Measurements from ENCODE around the gene ASB3.
"Not testable (repeated sequence)": the region's sequence is repeated elsewhere in the genome, so short reads cannot be mapped to it uniquely, and the experiment has no call there.

Gene ASB3

DNA sequence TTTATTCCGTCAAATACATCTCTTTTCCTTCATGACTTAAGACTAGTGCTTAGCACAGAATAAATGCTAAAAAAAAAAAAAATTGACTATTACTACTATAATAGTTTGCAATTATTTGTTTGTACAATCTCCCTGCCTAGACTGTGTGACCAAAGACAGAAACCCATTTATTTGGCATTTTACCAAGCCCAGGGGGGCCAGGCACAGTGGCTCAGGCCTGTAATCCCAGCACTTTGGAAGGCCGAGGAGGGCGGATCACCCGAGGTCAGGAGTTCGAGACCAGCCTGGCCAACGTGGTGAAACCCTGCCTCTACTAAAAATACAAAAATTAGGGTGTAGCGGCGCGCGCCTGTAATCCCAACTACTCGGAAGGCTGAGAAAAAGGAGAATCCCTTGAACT is 1.4 kb downstream of the ASB3 start:
- DNase-seq (ENCODE audit: low read depth) = no peak

DNA sequence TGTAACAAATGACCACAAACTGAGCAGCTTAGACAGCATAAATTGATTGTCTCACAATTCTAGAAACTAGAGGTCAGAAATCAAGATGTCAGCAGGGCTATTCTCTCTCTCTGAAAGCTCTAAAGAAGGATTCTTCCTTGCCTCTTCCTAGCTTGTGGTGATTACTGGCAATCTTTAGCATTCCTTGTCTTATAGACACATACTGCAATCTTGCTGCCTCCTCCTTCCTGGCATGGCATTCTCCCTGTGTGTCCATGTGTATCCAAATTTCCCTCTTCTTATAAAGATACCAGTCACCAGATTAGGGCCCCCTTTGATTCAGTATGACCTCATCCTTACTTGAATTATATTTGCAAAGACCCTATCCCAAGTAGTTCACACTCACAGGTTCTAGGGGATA is 2.3 kb downstream of the ASB3 start:
- DNase-seq (ENCODE audit: low read depth) = peak; percentile 10

GRCh38 chr2:53782676-53783075 is 4.1 kb downstream of the ASB3 start:
- no peak for DNase-seq (ENCODE audit: low read depth)

- DNase-seq (ENCODE audit: low read depth) = no peak
Measured at GRCh38 chr2:53780056-53780455, 6.7 kb downstream of the ASB3 start.

DNA sequence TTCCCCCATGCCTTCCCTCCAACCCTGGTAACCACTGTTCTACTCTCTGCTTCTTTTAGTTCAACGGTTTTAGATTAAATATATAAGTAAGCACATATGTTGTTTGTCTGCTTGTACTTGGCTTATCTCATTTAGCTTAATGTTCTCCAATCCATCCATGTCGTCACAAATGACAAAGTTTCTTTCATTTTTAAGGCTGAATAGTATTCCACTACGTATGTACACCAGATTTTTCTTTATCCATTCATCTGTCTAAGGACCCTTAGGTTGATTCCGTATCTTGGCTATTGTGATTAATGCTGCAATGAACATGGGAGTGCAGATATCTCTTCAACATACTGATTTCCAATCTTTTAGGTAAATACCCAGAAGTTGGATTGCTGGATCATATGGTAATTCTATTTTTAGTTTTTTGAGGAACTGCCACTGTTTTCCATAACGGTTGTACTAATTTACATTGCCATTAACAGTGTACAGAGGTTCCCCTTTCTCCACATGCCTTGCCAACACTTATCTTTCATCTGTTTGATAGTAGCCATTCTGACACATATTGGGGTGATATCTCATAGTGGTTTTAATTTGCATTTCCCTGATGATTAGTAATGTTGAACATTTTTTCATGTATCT is 8.1 kb downstream of the ASB3 start:
- DNase-seq (ENCODE audit: low read depth) = no peak

DNA sequence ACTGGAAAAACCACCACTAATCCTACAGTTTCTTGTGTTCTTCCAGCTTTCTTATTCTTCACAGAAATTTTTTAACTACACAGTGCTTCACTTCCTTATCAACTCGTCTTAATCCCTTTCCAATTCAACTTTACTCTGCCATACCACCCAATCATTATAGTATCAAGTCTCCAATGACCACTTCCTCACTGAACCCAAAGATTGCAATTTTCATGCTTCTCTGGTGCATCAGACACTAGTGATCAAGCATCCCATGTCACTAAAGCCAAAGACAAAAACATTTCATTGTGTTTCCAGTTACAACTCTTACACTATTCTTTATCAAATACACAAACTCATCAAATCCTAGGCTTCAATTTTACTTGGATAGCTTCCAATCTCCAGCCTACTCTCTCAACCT is 9.6 kb downstream of the ASB3 start:
- DNase-seq (ENCODE audit: low read depth) = no peak

DNA sequence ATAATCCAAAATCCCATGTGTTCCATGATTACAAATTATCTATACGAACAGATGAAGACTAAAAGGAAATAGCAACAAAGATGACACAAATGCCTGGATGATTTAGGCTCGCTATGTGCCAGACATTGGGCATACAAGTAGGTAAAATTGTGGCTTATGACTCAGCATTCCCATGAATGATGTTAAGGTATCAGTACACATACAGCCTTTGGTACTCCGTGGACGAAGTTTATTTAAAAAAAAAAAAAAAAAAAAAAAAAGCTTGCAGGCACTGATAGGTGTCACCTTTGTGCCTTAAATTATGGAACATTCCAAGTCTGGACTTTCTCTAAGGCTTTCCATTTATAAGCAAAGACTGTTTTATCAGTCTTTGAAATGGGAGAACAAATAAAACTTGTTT is 16.5 kb downstream of the ASB3 start:
- DNase-seq (ENCODE audit: low read depth) = no peak

- no peak for DNase-seq (ENCODE audit: low read depth)
Measured at GRCh38 chr2:53769318-53769945, 17.3 kb downstream of the ASB3 start.

DNA sequence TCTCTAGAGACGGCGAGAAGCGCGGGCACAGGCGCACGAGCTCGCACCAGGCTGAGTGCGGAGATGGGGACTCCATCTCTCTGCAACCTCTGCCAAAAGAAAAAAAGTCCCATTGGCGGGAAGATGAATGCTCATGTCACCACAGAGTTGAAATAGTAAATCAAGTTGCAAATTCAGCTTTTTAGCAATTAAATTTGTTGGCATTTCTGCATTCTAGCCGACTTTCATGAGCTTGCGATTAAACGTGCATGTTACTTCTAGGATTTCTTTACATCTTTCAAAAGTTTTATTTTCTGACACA is 18.6 kb downstream of the ASB3 start:
- DNase-seq (ENCODE audit: low read depth) = no peak

DNA sequence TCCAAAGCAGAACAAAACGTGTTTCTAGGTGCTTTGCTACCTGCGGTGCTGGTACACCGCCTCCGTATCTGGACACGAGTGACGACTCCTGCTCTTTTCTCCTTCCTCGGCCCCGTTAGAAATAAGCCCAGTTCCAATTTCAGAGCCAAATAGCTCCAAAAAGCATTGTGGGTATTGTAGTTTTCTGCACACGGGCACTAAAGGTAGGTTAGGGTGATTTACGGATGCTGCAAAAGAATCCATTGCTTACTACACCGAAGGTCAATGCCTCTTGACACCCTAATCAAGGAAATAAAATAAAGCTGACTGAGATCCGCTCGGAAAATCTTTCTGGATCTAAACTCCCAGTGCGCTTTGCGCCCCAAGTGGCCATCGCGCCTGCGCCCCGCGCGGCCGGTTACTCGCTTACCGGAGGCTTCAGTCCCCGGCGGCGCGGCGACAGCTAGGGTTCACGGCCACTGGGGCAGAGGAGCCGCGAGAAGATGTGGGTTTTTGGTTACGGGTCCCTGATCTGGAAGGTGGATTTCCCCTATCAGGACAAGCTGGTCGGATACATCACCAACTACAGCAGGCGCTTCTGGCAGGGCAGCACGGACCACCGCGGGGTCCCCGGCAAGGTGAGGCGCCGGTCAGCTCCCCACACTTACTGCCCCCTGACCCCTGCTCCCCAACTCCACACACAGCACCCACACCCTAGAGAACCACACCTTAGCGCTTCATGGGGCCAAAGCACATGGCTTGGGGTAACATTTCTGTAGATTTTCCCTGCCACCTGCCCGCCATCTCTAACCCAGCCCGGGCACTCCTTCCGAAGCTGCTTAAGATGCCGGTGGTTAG is 19.1 kb downstream of the ASB3 start, which contains the start of gene CHAC2:
Gene CHAC2, plus strand, starts transcription at position 400 of the 837 bp plus-strand sequence. Its CDS starts 83 bp downstream, at position 483.
- peak; percentile 89 for DNase-seq (ENCODE audit: low read depth)

DNA sequence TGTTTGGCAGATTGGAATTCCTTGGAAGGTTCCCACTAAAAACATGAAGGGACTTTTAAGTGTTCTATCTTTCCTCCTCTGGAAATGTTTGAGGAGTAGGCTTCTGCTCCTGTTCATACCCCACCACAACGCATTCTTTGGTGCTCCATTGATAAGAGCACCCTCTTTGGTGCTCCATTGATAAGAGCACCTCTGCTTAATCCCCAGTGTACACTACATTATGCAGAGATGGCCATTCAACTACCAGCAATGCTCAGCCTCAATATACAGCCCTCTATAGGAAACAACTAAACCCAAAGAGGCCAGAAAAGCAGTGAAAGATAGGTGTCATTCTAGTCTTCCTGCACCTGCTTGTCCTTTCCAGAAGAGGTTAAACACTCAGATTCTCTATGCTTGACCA is 21.0 kb downstream of the ASB3 start:
- DNase-seq (ENCODE audit: low read depth) = no peak

- DNase-seq (ENCODE audit: low read depth) = not testable (repeated sequence)
Measured at GRCh38 chr2:53757206-53757605, 29.5 kb downstream of the ASB3 start.

DNA sequence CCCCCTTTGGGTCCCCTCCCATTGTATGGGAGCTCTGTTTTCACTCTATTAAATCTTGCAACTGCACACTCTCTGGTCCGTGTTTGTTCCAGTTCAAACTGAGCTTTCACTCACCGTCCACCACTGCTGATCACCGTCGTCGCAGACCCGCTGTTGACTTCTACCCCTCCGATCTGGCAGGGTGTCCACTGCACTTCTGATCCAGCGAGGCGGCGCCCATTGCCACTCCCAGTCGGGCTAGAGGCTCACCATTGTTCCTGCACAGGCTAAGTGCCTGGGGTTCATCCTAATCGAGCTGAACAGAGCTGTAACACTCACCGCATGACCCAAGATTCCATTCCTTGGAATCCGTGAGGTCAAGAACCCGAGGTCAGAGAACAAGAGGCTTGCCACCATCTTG is 30.1 kb downstream of the ASB3 start:
- DNase-seq (ENCODE audit: low read depth) = no peak

DNA sequence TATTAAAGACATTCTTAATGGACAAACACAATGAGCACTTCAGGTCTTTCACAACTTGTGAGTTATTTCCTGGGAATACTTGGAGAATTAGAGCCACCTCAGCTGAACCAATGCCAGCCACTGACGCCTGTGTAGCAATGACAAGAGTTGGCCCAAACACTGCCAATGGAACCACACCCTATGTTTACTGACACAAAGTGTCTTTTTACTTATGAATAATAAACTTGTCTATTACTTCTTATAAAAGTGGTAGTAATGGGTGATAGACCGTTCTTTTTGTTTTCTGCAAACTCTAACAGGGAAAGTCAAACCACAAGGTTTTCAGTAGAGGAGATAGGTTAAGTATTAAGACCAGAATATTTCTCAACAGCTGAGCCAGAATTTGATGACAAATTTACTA is 31.6 kb downstream of the ASB3 start:
- peak; percentile 37 for DNase-seq (ENCODE audit: low read depth)

GRCh38 chr2:53753041-53753440 is 33.7 kb downstream of the ASB3 start:
- DNase-seq (ENCODE audit: low read depth) = no peak

DNA sequence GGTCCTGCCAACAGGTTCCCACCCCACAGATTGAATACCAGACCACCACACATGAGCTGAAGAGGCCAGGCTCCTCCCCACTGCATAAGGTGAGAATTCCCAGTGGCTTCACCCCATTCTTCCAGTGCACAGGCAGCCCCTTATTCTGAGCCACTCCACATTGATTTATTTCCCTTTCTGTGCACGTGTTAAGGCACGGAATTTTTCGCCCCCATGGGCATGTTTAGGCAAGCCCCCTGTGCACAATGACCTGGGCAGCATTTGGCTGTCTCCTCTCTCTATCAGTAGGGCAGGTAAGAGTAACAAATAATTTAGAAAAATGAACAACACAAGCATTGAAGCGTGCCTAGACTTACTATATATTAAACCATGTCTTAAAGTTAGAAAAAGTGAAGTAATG is 34.4 kb downstream of the ASB3 start:
- DNase-seq (ENCODE audit: low read depth) = no peak

- DNase-seq (ENCODE audit: low read depth) = peak; percentile 86
Measured at GRCh38 chr2:53751728-53752127, 35.0 kb downstream of the ASB3 start.

DNA sequence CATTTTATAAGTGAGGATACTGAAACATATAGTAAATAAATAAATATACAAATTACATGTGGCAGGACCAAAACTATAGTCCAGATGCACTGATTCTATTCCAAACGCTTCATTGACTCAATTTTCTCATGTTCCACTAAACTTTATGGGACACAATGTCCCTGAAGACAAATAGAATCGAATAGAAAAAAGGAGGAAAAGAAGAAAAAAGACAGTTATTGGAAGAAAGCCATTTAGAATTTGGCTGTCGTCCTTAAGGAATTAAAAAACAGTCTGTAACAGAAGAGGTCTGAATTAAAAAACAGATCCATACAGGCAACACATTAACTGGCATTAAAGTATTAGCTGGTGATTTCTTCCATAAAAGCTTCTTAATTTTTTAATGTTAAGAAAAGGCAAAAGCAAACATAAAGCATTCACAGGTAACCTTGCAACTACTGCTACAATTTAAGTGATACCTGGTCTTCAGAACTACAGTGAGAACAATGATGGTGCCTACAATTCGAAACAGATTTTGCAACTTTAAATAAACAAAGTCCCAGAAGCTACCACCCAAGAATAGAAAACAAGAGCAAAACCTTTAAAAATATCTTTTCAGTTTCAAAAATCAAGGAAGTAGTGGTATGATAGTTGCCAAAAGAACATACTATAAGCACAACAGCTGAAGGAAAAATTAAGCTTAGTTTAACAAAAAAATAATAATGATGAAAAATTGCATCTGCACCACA is 36.5 kb downstream of the ASB3 start:
- DNase-seq (ENCODE audit: low read depth) = no peak

DNA sequence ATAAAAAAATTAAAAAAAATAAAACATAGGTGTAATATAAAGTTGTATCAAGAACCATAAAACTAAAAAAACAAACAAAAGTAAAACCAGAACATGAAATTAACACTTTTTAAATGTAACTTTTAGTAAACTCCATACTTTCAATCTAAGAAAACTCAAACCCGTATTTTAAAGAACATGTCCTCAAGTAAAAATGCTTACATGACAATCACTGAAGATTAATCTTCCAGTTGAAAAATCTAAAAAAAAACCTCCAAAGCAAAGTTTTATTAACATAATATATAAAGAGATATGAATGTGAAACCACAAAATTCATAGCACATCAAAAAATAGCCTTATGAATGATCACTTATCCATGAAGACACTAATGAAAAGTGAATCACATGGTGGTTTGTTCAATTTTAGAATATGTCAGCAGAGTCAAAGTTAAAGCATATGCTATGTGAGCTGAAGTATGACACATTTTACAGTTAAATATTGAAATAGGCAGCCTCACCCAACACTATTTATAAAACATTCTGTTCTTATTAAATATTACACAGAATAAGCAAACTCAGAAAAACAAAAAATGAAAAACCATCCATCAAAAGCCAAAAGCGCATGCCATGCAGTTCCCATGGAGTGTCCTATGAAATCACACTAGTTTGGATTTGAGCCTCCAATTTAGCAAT is 42.2 kb downstream of the ASB3 start:
- DNase-seq (ENCODE audit: low read depth) = no peak

DNA sequence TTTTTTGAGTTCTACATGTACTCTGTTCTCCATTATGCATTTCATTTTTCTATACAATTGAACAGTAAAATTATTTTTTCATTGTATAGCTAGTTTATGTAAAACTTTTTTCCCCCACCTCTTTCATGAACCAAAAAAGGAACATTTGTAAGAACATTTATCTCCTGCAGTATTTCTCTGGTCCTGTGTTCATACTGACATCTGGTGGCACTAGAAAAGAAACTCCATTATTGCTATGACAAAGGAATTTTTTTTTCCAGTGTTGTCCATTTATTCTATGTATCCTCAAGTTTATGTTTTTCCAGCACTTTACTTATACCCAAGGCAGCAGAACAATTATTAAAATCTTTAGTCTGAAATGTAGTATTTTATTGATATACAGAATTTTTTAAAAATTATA is 46.6 kb downstream of the ASB3 start:
- peak; percentile 54 for DNase-seq (ENCODE audit: low read depth)

- DNase-seq (ENCODE audit: low read depth) = no peak
Measured at GRCh38 chr2:53739032-53739431, 47.7 kb downstream of the ASB3 start.

DNA sequence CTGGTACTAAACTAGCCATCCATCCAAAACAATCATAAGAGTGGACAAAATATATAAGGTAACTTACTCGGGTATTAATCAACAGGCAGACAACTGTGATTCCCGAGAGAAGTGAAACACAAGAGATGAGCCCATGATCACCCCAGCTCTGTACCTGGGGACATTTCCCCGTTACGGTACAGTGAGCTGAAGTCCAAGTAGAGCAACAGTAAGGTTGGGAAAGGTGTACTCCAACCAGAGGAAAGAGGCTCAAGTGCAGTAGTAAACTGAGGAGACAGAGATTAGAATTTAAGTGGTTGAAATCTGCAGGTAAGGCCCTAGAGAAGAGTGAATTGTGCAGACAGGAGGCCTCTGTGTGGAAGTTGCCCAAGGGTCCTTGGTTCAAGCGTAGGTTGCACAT is 49.7 kb downstream of the ASB3 start:
- no peak for DNase-seq (ENCODE audit: low read depth)

Data from ELR (cell line).